CD4-positive, alpha-beta T cell treated with Interleukin-6 for 4 hours (primary cell): ENCODE measurements around the gene PTPN14.

ENCODE experiments used
- DNase-seq: peaks from one replicate; pipeline ENCODE4 v3.0.0-alpha.2; 2020; ENCODE audit warnings: mixed read lengths

Gene PTPN14

GRCh38 chr1:214567481-214567980 lies 16.1 kb upstream of the PTPN14 start:
- no peak for DNase-seq

- no peak for DNase-seq
Observed at GRCh38 chr1:214566158-214567104, 15.0 kb upstream of the PTPN14 start.

GRCh38 chr1:214565310-214565709 lies 13.9 kb upstream of the PTPN14 start:
- no peak for DNase-seq

GRCh38 chr1:214563881-214564280 lies 12.5 kb upstream of the PTPN14 start:
- no peak for DNase-seq

- DNase-seq = no peak
Observed at GRCh38 chr1:214557952-214558735, 6.7 kb upstream of the PTPN14 start.

GRCh38 chr1:214553142-214553710 lies 1.8 kb upstream of the PTPN14 start:
- no peak for DNase-seq

- DNase-seq = no peak
Observed at GRCh38 chr1:214552174-214552608, 789 bp upstream of the PTPN14 start.

GRCh38 chr1:214550857-214551435 lies 456 bp downstream of the PTPN14 start:
- no peak for DNase-seq

- no peak for DNase-seq
Observed at GRCh38 chr1:214550013-214550856, 1.2 kb downstream of the PTPN14 start.

GRCh38 chr1:214549604-214550003 lies 1.8 kb downstream of the PTPN14 start:
- no peak for DNase-seq

- no peak for DNase-seq
Observed at GRCh38 chr1:214548988-214549387, 2.4 kb downstream of the PTPN14 start.

GRCh38 chr1:214548271-214548670 lies 3.1 kb downstream of the PTPN14 start:
- DNase-seq = no peak

GRCh38 chr1:214547747-214548146 lies 3.7 kb downstream of the PTPN14 start:
- DNase-seq = no peak

- no peak for DNase-seq
Observed at GRCh38 chr1:214546886-214547641, 4.3 kb downstream of the PTPN14 start.

- no peak for DNase-seq
Observed at GRCh38 chr1:214546084-214546483, 5.3 kb downstream of the PTPN14 start.

GRCh38 chr1:214545293-214545692 lies 6.1 kb downstream of the PTPN14 start:
- no peak for DNase-seq

GRCh38 chr1:214544791-214545190 lies 6.6 kb downstream of the PTPN14 start:
- no peak for DNase-seq

- DNase-seq = no peak
Observed at GRCh38 chr1:214542275-214543199, 8.9 kb downstream of the PTPN14 start.

GRCh38 chr1:214541693-214542092 lies 9.7 kb downstream of the PTPN14 start:
- DNase-seq = no peak

- DNase-seq = no peak
Observed at GRCh38 chr1:214541206-214541605, 10.2 kb downstream of the PTPN14 start.
